Bronchial epithelial cell (primary cell): ENCODE results near the gene BRD4. TPM values are rescaled to one million over a fixed set of nuclear protein-coding genes. Genes with fewer than 3 reads are reported as not detected.

Source experiments
- DNase-seq: peaks from one replicate; pipeline ENCODE4 v3.0.0-alpha.2; 2010; ENCODE audit warnings: low read depth
- FAIRE-seq: peaks from 2 replicates; lab custom pipeline; 2011; peaks lifted over from hg19 to GRCh38; lab: Jason Lieb, UNC
- H3K27me3 ChIP-seq: 2 replicates; pipeline ENCODE4 v1.5.1; 2011; ENCODE audit warnings: low read length; ENCODE audit not compliant: control insufficient read depth, insufficient read depth
- H3K36me3 ChIP-seq: 2 replicates; pipeline ENCODE4 v1.5.1; 2011; ENCODE audit warnings: low read length; ENCODE audit not compliant: control insufficient read depth, insufficient read depth
- H3K4me3 ChIP-seq: 2 replicates; pipeline ENCODE4 v1.5.1; 2011; ENCODE audit warnings: mild to moderate bottlenecking, low read depth, low read length, control low read depth
- CTCF ChIP-seq: IDR thresholded peaks from 2 replicates; pipeline ENCODE4 v1.5.1; 2011; ENCODE audit warnings: mild to moderate bottlenecking, moderate library complexity, low read length, control low read depth, inconsistent platforms; ENCODE audit not compliant: insufficient read depth, severe bottlenecking
- total RNA-seq: library from RNA; depleted of rRNA; stranded (reverse); fragments of >200 nt; gene quantifications from 2 replicates; pipeline ENCODE4 v1.2.1, GENCODE V29; 2014

Gene BRD4
- total RNA-seq, 1 donor from 2014 or later: 12.1 TPM

DNA sequence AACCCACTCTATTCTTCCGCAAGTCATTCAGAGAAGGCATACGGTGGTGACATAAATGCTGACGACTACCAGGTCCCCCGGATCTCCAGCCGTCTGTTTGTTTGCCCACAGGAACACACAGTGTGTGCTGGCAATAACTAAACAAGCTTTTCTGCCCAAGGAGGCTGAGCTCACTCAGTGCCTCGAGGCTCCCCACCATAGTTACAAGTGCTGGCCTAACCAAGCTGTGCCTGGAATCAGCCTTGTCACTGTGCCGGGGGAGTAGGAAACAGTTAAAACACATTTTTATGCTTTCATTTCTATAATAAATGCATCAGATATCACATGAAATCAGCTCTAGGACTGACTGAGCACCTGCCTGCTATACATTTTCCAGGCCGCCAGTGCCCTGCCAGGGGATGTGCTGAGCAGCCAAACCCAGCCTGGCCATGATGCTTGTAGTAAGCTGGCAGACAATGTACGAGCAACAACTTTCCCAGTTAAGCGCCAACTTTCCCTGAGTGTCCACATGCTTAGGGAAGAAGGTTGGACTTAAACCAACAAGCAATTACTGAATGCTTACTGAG, 28.1 kb downstream of the BRD4 start:
- Histone ChIP-seq H3K27me3 (no peaks in the 10 kb centered on the region), H3K36me3 (peaks cover 3% of the 10 kb centered on the region), H3K4me3 (no peak overlapping the region)
- DNase-seq: no peak
- TF ChIP-seq CTCF: no peak
- FAIRE-seq: no peak

DNA sequence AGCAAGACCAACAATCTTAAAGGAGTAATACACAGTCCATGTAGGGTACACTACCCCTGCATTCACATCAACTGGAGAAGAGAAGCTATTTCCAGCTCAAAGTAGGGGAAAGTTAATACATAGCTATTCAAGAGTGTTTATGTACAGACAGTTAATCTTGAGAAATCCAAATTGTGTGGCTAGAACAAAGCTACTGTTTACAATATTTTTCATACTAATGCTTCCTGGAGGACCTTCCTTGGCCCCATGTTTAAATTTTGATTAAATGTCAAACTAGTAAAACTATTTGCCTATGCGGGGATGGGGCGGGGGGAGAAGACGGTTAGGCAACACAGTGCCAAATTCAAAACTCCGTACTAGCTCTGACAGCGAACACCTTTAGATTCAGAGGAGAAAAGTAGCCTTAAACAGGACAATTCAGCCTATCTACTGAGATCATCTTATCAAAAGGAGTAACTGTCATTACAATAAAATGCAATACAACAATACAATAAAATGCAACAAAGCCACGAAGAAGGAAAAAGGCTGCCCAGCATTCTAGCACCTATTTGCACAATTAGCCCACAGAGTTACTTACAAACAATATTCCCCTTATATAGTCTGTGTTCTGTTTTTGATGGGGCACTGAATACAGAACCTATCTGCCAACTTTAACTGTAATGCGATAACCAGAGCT, 29.1 kb downstream of the BRD4 start:
- DNase-seq (no peak), FAIRE-seq (no peak)
- Histone ChIP-seq H3K4me3 (no peak overlapping the region), H3K36me3 (peaks cover 3% of the 10 kb centered on the region), H3K27me3 (no peaks in the 10 kb centered on the region)
- TF ChIP-seq CTCF: no peak

- FAIRE-seq (no peak), DNase-seq (no peak)
- Histone ChIP-seq H3K36me3 (peaks cover 4% of the 10 kb centered on the region), H3K27me3 (no peaks in the 10 kb centered on the region), H3K4me3 (no peak overlapping the region)
- no peak for TF ChIP-seq CTCF
These were observed 31.7 kb downstream of the BRD4 start for GRCh38 chr19:15300533-15301197.

- no peak for DNase-seq
- Histone ChIP-seq H3K4me3 (no peak overlapping the region), H3K27me3 (no peaks in the 10 kb centered on the region), H3K36me3 (peaks cover 4% of the 10 kb centered on the region)
- no peak for FAIRE-seq
- no peak for TF ChIP-seq CTCF
These were observed 32.5 kb downstream of the BRD4 start for GRCh38 chr19:15299568-15300409.

DNA sequence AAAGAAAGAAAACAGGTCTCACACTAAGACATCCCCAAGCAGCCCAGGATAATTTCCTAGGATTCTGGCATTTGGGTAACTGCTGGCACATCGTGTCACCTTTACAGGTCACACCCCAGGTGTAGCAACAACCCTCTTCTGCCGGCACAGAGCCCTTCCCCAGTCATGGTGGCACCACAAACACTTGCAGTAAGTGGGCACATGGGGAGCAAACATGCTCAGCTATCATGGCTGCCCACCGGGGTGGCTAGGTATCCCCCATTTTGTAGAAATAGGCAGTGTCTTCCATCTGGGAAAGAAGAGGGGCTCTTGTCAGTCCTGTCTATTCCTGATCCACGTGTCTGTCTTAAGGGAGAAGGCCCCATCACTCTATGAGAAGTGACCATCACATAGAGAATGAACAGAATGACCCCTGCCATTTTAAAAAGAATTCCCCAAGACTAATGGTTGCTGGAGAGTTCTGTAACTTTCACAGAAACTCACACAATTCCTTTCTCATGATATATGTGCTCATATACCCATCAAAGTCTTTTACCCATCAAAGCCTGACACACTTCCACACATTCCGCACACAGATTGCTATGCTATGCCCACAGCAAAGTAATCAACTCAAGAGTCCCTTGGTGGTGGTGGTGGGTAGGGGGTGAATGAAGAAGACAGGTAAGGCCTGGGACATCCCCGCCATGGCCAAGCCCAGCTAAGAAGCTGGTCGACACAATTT, 33.3 kb downstream of the BRD4 start:
- DNase-seq (no peak), FAIRE-seq (no peak)
- Histone ChIP-seq H3K27me3 (no peaks in the 10 kb centered on the region), H3K4me3 (no peak overlapping the region), H3K36me3 (peaks cover 4% of the 10 kb centered on the region)
- TF ChIP-seq CTCF: no peak
